Suppressor macrophage (primary cell): Measurements from ENCODE around the gene ARHGAP4.

Experiments
- DNase-seq, 4 experiments: peaks; one replicate each; pipeline ENCODE4 v3.0.0-alpha.2; 2020 to 2022

ARHGAP4 gene

DNA sequence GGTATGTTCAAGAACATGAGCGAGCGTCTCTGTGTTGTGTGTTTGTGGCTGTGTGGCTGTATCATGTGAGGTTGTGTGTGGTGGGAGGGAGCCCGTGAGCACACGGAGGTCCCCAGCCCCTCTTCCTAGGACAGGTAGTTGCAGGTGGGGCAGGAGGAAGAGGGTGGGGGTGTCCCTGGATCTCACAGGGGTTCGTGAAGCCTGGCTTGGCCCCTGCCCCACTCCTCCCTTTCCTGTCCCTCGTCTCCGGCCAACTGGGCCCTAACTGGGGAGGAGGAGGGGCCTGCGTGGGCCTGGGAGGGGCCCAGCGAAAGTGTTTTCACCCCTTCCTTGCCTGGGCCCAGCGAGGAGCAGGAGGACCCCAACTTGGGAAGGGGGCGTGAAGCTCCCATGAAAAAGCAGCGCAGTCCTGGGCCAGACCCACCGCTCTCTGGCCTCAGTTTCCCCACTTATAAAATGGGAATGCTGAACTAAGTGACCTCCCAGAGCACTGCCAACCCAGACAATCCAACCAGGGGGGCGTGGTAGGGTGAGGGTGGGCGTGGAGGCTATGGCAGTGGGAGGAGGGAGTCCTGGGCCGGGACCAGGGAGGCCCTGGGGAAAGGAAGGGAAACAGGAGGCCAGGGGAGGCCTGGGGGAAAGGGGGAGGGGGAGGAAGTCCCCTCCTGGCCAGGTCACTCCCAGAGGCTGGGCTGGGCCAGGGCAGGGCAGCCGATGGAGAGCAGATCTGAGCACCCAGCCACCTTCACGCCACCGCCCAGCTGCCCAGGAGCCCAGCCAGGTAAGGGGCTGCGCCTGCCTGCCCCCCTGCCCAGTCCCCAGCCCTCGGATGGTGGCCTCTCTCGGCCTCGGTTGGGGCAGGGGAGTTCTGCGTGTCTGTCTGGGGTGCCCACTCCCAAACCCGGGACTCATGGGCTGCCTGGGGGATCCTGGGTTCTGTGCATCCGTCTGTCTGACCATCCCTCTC lies 21.8 kb downstream of the ARHGAP4 start, which contains the start of gene AVPR2:
Gene AVPR2, plus strand, starts transcription at position 683 of the 967 bp plus-strand sequence. CDS start 473 bp downstream, outside the sequence.
- DNase-seq: peak in 1 of 4 experiments; percentile 46

DNA sequence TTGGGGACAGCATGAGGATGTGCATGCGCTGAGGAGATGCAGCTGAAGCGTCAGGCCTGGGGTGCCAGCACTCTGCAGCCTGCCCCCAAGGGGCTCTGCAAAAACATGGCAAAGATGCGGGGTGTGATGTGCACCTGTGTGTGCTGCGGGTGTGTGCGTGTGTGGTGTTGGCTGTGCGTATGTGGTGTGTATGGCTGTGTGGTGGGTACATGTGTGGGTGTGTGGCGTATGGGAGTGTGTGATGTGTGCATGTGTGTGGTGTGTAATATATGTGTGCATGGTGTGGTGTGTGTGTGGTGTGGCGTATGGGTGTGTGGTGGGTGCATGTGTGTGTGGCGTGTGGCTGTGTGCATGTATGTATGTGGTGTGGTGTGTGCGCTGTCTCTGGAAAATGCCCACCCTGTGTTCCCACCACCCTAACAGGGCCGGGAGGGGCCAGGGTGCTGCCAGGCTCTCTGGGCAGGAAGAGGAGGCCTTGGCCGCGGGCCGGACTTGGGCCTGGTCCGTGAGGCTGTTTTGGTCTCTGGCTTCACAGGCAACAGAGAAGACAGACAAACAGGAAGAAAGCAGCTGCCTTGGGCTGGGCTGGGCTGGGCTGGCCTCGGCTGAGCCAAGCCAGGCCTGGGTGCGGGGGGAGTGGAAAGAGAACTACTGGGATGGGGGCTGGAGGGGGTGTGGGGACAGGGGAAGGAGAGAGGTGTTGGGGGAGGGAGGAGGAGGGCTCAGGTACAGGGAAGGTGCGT lies 22.7 kb downstream of the ARHGAP4 start:
- peak; percentile 36 to 68 (median 57) for DNase-seq

DNA sequence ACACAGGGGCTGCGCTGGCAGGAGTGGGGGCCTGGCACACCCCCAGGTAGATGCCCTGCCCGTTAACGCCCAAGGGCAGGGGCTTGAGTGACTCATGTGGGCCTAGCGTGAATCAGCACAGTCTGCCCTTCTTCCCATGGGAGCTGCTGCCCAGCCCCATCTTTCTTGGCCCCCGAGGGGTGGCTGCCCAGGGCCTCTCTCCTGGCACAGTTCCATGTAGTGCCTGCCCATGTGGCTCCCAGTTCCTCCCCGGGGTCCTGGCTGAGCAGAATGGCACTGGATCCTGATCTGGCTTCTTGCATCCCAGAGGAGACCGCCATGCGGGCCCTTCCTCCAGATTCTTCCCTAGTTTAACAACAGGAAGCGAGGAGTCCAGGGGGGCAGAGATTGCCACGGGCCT lies 23.7 kb downstream of the ARHGAP4 start:
- DNase-seq: peak in 1 of 4 experiments; percentile 25

DNA sequence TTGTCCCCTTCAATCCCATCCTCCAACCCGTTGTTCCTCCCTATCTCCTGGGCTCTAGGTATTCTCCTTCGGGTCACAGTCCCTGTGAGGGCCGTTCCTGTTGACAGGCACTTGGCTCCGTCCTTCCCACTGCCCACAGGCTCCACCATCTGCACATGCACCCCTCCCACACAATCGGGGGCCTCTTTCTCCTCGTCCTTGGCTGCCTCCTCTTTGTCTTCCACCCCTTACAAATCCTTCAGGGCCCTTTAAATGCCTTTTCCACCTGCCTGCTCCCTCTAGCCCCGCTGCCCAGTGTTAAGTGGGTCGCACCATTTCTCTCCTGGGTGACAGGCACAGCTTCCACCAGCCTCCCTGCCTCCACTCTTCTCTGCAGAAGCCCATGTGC lies 24.3 kb downstream of the ARHGAP4 start:
- peak in 2 of 4 experiments; percentile 14 to 40 for DNase-seq

DNA sequence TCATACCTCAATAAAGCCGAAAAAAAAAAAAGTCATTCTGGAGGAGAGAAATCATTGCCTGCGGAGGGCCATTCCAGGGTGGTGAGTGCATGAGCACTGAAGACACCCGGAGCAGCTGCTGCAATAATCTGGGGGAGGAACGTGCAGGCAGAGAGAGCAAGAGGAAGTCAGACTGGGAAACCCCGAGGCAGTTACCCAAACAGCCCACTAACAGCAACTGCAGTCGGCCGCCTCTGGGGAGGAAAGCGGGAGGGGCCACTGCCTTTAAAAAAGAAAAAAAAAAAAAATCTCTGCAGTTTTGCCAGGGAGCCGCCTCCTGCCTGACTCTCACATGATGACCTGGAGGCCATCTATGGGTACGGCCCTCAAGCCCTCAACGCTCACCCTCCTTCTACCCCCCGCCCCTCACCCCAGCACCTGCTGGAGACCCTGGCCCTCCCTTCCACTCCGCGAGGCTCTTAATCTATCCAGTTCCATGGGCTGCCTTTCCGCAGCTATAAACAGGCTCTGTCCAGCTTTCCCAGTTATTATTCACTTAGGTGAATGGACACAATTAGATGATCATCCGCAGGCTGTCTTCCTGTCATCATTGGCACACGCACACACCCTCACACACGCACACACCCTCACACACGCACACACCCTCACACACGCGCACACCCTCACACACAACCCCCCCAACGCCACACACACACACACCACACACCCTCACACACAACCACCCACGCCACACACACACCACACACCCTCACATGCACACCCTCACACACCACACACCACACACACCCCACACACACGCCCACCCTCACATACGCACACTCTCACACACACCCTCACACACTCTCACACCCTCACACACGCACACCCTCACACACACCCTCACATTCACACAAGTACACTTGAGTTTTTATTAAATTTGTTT lies 25.0 kb downstream of the ARHGAP4 start:
- DNase-seq: peak; percentile 88 to 92 (median 91)

DNA sequence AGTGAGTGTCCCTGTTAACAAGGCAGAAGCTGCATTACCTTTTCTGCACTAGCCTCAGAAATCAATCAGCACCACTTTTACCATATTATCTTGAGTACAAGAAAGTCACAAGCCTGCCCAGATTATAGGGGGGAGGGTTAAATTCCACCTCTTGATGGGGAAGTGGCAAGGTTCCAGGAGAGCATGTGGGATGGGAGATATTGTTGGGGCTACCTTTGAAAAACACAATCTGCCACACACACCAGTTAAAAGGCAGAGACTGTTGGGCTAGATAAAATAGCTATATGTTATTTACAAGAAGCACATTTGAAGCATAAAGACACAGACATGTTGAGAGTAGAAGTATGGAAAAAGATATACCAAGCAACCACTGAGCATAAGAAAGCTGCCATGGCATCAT lies 28.2 kb downstream of the ARHGAP4 start:
- DNase-seq: no peak

DNA sequence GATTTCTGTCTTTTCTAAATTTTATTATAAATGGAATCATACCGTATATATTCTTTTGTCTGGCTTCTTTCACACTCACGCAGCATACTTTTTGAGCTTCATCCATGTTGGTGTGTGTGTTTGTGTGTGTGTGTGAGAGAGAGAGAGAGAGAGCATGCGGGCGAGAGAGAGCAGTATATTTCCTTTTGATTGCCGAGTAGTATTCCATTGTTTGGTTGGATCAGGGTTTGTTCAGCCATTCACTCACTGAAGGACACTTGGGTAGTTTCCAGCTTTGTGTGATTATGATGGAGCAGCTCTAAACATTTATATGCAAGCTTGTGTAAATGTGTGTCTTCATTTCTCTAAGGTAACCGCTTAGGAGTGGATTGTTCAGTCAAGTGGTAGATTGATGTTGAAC lies 36.9 kb downstream of the ARHGAP4 start:
- DNase-seq: no peak

DNA sequence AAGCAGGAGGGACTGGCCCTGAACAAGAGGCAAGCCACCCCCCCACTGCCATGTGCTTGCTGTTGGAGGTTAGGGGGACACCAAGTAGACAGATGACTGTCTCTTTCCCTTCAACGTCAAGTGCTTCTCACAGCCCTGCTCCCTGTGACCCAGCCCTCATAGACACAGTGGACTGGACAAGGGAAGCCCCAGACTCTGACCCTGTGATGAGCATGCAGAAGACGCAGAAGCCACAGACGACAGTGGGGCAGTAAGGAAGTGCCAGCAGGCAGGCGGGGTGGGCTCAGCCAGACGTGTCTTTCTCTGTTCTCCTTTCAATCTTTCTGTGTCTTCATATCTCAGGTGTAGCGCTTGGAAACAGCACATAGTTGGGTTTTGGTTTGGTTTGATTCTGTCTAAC lies 37.7 kb downstream of the ARHGAP4 start:
- no peak for DNase-seq

DNA sequence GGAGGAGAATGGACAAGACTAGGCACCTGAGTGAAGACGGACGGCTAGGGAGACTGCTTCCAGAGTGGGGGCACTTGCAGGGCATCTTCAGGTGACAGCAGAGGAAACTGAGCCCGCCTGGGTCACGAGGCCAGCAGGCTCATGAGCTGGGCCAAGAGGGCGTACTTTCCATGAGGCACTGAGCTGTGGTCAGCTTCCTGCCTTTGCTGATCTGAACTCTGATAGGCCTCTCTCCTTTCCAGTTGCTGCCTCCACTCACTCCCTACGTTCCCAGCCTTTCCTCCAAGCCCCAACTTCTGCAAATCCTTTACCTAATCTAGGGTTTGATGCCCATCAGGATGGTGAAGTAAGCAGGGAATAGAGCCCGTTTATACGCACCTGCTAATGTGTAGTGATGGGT lies 38.7 kb downstream of the ARHGAP4 start:
- DNase-seq: no peak

DNA sequence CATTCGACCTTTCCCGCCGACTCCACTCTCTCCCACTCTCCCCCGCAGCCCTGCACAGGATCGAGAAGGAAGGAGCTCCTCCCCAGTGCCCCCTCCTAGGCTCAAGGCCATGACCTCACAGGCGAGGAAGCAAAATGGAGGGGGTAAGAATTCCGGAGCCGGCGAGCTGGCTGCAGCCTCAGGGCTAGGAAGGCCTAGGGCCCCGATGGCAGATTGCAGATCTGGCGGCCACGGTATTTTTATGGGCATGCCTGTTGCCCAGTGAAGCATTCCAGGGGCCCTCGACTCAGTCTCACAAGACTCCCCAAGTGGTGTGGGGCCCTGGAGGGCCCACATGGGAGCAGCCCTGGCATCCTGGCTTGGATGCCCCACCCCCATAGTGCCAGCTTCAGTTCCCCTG lies 39.1 kb downstream of the ARHGAP4 start:
- DNase-seq: no peak

DNA sequence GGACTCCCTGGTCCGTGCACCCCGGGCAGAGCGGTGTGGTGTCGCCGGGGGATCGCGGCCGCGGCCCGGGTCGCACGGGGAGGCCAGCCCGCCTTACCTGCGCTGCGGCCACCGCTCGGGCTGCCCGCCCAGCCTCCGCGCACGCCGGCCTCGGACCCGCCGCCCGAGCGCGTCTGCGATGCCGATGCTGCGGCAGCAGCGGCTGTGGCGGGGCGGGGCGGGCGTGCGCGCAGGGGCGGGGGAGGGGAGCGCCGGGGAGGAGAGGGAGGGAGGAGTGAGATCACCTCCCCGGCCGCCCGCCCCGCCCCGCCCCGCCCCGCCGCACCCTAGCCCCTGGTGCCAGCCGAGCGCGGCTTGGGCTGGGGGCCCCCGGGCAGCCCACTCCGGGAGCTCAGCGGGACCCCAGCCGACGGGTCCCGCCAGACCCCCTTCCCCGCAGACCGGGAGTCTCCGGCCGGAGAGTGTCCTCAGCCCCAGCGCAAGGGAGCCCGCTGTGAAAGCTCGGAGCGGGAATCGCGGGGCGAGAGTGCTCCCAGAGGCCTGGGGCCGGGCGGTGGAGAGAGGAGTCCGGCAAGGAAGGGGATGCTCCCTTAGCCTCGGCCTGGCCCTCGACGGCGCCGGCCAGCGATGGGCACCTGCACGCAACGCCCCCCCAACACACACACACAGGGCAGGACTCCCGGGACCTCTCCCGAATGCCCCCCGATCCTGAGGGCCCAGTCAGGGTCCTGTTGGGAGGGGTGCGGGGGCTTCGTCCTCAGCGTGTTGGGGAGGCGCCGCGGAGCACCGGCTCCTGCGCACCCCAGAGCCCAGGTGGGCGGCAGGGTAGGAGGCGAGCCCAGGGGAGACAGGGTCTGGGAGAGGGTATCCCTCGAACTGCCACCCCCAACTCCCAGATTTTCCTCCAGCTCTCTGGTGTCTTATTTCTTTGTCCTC lies 39.8 kb downstream of the ARHGAP4 start, which contains the start of gene L1CAM:
Gene L1CAM, minus strand, starts transcription at position 206 of the 936 bp plus-strand sequence. CDS start 10,337 bp downstream, outside the sequence.
- DNase-seq: peak in 1 of 4 experiments; percentile 23

DNA sequence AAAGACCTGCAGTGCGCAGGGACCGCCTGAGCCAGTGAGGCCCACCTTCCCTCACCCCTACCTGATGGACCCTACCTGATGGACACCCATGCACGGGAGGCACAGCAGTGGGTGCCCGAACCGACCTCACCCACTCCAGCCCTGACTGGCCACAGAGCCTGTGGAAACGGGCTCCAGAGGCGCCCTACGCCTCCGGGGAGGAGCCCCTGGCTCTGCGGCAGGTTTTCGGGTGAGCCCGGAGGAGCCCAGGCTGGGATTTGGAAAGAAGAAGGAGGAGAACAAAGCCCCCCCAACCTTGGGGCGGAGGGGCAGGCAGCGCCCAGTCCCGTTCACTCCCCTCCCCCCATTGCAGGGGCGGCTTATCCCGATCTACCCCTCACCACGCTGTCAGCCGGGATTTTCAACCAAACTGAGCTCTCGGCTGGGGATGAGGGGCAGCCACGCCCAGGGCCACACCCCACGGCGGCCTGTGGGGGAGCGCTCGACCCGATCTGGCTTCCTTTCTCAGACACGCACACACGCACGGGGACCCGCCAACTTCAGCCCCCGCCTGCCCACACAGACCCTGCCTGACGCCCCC lies 40.8 kb downstream of the ARHGAP4 start:
- DNase-seq: no peak

DNA sequence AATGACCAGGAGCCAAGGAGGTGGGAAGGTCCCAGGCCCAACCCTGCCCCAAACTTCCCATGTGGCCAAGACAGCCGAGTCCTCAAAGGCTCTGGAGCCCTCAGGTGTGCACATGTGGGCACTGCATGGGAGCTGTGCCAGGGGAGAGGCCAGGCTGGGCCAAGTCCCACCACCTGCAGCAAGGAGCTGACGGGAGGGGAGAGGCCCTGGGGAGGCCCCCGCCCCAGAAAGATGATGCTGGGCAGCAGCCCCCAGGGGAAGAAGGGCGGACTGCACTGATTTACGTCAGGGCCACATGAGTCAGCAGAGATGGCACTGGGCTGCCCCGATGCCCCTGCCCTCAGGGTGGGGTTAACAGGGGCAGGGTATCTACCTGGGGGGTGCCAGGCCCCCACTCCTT lies 41.5 kb downstream of the ARHGAP4 start:
- DNase-seq: no peak

DNA sequence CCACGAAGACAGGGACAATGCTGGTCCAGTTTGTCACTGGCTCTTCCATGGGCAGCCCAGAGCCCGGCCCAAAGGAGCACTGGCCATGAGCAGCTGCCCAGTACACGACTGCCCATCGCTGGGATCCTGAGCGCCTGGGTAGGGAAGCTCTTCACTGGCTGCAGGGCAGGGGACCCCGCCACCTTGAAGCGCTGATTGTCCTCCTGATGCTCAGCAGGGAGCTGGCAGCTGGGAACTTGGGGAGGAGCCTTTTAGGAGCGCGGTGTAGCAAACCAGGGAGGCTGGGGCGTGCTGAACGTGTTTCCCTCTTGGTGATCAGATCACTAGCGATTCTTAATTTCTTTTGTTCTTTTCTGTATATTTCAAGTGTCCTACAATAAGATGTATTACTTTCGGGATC lies 41.9 kb downstream of the ARHGAP4 start:
- no peak for DNase-seq

DNA sequence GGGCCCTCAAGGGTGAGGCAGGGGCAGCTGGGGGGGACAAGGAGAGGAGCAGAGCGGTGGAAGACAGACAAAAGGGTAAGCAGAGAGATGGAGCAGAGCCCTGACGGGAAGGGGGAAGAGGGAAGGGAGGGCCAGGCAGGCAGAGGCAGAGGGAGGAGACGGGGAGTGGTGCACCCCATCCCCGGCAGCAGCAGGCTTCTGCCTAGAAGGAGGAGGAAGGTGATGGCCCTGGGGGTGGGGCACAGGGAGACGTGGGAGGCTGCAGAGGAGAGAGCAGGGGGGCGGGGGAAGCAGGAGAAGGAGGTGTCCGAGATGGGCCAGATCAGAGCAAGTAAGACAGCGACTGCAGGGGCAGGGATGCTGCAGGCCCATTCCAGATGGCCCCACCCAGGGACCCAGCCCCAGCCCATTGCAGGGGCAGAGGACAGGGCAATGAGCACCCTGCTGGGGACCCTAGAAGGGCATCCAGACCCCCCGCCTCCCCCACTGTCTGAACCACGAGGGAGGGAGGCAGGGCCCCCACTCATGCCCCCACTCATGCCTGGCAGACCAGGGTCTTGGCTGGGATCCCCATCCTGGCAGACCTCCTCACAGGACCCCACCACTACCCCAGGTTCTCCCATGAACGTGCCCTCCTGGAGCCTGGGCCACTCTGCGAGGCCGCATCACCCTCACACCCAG lies 42.8 kb downstream of the ARHGAP4 start:
- DNase-seq: no peak

DNA sequence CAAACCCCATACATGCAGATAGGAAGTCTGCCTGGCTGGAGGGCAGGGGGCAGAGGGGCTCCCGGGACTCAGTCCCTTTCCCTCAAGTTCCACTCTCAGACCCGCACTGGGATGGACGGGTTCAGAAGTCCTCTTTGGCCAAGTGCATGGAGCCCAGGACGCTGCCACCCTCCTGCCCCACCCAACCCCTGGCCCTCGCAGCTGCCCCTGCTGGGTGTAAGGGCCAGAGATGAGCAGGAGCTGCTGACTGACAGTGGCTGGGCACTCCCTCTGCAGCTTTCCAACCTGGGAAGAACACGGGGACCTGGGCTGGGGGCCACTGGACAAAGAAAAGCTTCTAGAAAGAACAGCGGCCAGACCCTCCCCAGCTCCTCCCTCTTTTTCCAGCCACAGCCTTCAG lies 43.5 kb downstream of the ARHGAP4 start:
- no peak for DNase-seq

DNA sequence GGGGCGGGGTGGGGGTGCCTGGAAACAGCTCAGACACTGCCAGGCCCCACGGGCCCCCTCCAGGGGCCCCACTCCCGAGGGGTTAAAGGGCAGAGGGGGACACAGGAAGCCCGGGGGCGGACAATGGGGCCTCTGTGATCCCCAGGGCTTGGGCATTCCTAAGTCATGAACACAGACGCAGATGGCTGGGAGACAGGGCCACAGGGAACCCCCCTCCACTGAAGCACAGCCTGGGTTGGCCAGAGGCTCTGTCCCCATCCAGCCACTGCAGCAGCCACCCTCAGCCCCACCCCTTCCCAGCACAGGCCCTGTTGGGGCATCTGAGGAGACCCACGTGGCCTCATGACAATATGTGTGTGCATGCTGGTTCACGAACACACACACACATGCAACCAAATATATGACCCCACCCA lies 44.0 kb downstream of the ARHGAP4 start:
- no peak for DNase-seq

DNA sequence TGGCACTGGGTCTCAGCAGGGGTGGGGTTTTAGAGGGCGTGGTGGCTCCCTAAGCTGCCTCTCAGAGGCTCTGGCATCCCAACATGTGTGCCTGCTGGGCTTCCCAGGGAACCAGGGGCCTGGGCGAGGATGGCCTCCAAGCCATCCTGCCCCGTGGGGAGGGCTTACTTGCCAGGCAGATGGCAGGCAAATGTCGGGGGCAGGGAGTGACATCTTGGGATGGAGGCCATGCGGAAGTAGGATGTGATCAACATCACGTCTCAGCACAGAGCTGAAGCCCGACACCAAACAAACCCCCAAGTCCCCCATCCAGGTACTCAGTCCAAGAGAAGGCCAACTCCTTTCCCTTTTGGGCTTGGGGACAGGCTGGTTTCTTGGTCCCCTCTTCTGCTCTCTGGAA lies 44.8 kb downstream of the ARHGAP4 start:
- DNase-seq: no peak

DNA sequence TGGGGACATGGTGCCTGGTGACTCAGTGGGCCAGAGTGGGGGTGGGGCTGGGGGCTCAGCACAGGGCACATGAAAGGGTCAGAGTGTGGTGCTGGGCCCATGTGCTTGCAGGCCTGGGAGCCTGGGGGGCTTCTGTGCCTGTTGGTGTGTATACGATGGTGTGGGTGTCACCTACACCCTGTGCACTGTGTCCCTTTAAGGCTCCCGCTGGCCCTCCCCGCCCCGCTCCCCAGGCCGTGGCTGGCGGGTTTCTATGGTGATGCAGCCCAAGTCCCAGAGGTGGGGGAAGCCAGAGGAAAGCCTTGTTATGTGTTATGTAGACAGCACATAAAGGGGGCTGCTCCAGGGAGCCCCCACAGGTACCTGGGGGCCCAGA lies 45.6 kb downstream of the ARHGAP4 start:
- DNase-seq: no peak
